HG03354 (cell line): ENCODE data around the gene SETD7.
"Not testable (repeated sequence)": the region's sequence is repeated elsewhere in the genome, so short reads cannot be mapped to it uniquely, and the experiment has no call there.

Source experiments
- ATAC-seq: cut with Tn5 transposase; IDR thresholded peaks from one replicate; pipeline ENCODE4 v1.9.1; 2021; ENCODE audit warnings: mild to moderate bottlenecking; ENCODE audit not compliant: unreplicated experiment, poor library complexity, severe bottlenecking

The SETD7 gene

DNA sequence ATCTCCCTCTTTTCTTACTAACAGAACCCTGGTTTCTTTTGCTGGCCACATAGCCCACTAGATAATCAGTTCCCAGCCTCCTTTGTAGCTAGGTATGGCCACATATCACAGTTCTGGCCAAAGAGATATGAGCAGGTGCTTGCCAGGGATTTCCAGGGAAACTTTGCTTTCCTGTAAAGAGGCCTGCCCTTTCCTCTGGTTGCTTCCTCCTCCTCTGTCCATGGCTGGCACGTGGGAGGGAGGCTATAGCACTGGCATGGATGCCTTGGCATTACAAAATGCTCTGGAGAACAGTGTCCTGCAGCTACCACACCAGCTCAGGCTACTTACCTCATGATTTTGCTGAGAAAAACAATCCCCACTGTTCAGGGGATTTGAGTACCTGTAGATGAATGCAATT is 74.6 kb downstream of the SETD7 start:
- ATAC-seq: no peak

- ATAC-seq: no peak
Measured at GRCh38 chr4:139476363-139476762, 79.7 kb downstream of the SETD7 start.

GRCh38 chr4:139472852-139473251 is 83.2 kb downstream of the SETD7 start:
- no peak for ATAC-seq

DNA sequence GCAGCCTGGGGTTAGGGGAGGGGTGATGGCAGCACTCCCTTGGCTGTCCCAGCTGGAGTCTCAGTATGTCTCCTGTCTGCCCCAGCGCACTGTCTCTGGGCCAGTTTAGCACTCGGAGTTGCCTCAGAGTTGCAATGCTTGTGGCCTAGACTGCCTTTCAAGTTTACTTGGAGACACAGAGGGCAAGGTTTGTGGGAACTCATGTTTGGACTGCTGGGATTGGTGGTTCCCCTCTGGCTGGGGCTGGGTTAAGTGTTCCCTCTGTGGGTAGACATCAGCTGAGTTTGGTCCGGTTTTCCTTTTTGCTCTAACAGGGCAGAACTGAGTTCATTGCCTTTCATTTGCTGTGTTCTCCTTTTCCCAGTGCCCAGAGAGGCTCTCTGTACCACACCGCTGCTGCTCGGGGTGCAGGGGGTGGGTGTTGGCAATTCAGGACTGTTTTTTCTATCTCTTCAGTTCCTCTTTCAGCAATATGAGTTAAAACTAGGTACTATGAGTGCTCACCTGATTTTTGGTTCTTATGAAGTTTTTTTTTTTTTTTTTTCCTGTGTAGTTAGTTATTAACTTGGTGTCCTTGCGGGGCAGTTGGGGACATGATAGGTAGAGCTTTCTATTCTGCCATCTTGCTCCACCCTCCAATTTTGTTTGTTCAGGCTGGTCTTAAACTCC is 84.9 kb downstream of the SETD7 start:
- no peak for ATAC-seq

DNA sequence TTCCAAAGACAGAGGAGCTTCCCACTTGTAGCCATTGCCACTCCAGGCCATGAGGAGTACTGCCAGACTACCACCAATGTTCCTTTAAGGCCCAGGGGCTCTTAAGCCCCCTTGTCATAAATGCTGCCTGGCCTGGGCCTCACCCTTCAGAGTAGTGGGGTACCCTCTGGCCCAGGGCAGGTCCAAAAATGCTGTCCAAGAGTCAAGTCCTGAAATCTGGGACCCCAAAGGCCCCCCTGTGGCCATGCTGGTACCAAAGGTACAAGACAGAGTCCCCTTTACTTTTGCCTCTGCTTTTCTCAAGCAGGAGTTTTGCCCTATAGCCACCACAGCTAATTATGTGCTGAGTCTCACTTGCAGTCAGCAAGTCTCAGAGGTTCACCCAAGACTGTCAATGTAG is 85.7 kb downstream of the SETD7 start:
- no peak for ATAC-seq

DNA sequence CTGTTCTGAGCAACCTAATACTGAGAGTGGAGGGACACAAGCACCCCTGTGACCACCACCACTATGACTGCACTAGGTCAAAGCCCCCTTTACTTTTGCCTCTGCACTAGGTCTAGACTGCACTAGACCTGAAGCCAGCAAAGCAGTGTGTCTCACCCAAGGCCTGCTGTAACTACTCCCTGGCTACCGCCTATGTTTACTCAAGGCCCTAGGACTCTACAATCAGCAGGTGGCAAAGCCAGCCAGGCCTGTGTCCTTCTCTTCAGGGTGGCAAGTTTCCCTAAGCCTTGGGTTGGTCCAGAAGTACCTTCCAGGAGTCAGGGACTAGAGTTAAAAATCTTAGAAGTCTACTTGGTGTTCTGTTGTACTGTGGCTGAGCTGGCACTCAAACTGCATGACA is 86.2 kb downstream of the SETD7 start:
- no peak for ATAC-seq

- no peak for ATAC-seq
Measured at GRCh38 chr4:139469216-139469615, 86.8 kb downstream of the SETD7 start.

DNA sequence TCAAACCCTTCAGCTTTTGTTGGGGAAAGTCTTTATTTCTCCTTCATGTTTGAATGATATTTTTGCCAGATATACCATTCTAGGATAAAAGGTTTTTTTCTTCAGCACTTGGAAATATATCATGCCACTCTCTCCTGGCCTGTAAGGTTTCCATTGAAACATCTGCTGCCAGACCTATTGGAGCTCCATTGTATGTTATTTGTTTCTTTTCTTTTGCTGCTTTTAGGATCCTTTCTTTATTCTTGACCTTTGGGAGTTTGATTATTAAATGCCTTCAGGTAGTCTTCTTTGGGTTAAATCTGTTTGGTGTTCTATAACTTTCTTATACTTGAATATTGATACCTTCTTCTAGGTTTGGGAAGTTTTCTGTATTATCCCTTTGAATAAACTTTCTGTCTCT is 87.3 kb downstream of the SETD7 start:
- ATAC-seq: not testable (repeated sequence)

GRCh38 chr4:139465922-139466321 is 90.1 kb downstream of the SETD7 start:
- no peak for ATAC-seq

GRCh38 chr4:139464512-139464911 is 91.5 kb downstream of the SETD7 start:
- ATAC-seq: not testable (repeated sequence)

GRCh38 chr4:139461022-139461628 is 94.9 kb downstream of the SETD7 start:
- ATAC-seq: no peak

GRCh38 chr4:139460565-139460964 is 95.5 kb downstream of the SETD7 start:
- no peak for ATAC-seq

DNA sequence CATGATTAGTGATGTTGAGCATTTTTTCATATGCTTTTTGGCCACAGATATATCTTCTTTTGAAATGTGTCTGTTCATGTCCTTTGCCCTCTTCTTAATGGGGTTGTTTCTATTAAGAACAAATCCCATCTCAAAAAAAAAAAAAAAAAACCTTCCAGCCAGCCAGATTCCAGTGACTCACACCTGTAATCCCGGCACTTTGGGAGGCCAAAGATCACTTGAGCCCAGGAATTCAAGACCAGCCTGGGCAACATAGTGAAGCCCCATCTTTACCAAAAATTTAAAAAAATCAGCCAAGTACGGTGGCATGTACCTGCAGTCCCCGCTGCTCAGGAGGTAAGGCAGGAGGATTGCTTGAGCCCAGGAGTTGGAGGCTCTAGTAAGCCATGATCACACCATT is 97.0 kb downstream of the SETD7 start:
- no peak for ATAC-seq

GRCh38 chr4:139458543-139458942 is 97.5 kb downstream of the SETD7 start:
- ATAC-seq: no peak

DNA sequence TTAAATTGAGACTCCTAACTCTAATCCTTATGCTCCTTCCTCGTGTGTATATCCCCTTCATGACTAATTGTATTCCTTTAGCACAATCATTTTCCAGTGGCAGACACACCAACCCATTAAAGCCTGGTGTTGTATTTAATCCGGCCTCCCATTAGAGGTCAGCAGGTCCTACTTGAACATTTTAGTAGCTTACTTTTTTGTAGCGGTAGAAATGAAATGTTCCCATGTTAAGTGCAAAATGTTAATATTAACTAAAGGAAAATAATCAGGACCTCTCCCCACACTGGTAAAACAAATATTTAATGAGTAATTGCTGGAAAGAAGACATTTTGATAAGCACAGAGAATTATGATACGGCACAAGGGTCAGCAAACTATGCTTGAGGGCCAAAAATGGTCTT is 98.7 kb downstream of the SETD7 start:
- no peak for ATAC-seq

DNA sequence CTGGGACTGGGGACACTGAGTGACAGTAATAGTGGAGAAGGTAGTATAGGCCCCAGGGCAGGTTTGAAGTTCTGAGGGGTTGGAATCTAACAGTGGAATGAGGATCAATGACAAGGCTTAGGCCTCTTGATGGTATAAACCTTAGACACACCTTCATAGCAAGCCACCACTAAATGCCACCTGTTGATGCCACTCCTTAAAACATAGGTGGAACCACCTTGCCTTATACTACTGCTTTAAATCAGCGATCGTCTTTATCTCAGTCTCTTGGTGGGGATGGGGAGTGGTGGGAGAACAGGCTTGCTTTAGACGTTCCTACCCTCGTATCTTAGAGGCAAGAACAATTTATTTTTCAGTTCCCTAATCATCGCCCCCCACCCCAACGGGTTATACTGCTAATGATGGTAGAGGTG is 100.9 kb downstream of the SETD7 start:
- no peak for ATAC-seq

- peak; percentile 8 for ATAC-seq
Measured at GRCh38 chr4:139454111-139455045, 101.6 kb downstream of the SETD7 start, which contains the start of gene RAB33B. RAB33B (plus strand) TSS chr4:139454121; CDS start chr4:139454196, 75 bp downstream.

DNA sequence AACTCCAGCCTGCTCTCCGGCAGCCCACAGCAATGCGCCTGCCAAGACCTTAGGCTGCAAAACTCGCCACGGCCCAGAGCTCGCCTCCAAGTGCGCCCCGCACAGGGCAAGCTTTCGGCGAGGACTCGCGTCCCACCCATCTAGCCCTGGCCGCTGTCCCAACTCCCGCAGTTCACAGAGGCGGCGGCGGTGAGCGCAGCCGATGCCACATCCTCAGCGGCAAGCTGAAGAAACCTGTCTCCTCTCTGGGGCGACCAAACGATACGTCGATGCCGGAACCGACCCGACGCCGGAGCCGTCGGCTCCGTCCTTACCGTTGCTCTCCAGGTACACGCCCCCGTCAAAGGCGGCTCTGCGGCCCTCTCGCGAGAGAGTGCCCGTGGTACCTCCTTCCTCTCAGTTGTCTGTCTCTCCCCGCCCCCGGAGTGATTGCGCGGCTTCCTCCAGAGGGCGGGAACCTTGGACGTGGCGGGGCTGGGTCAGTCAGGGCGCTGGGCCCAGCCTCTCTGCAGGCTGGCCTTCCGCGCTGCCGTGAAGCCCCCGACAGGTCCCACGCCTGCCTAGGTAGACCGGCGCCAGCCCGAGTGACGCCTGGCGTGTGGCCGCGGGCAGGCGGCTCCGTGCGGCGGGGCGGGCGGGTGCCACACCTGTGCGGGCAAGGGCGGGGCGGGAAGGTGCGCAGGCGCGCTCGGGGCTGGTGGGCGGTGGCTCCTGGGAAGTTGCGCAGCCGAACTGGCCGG is 102.5 kb downstream of the SETD7 start:
- ATAC-seq: peak; percentile 90

GRCh38 chr4:139453041-139453370 is 103.0 kb downstream of the SETD7 start:
- peak; percentile 64 for ATAC-seq

DNA sequence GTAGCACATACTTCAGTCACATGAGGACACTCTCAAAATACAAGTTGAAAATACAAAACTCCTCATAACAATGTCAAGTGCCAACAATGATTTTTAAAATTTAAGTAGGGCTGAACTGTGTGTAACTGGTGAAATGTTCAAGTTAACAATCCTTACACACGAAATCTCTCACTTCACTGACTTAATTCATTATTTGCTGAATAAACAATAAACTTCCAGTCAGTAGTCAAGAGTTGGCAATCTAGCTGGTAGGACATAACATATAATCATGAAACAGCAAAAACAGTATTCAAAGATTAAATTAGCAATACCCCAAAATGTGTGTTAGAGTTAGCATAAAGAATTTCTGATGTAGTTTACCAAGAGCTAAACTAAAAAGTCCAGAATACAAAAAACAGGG is 104.0 kb downstream of the SETD7 start:
- no peak for ATAC-seq
